GM18505 (cell line): ENCODE results near the gene DLG3.
"Not testable (repeated sequence)": the region's sequence is repeated elsewhere in the genome, so short reads cannot be mapped to it uniquely, and the experiment has no call there.

ENCODE experiments used
- ATAC-seq: cut with Tn5 transposase; IDR thresholded peaks from one replicate; pipeline ENCODE4 v1.9.1; 2021; ENCODE audit not compliant: unreplicated experiment
- POLR2A ChIP-seq: IDR thresholded peaks from 4 replicates; pipeline ENCODE4 v1.6.1; 2011; ENCODE audit warnings: borderline replicate concordance; ENCODE audit not compliant: insufficient read depth, insufficient read length; ENCODE audit errors: extremely low read depth

DLG3 gene

DNA sequence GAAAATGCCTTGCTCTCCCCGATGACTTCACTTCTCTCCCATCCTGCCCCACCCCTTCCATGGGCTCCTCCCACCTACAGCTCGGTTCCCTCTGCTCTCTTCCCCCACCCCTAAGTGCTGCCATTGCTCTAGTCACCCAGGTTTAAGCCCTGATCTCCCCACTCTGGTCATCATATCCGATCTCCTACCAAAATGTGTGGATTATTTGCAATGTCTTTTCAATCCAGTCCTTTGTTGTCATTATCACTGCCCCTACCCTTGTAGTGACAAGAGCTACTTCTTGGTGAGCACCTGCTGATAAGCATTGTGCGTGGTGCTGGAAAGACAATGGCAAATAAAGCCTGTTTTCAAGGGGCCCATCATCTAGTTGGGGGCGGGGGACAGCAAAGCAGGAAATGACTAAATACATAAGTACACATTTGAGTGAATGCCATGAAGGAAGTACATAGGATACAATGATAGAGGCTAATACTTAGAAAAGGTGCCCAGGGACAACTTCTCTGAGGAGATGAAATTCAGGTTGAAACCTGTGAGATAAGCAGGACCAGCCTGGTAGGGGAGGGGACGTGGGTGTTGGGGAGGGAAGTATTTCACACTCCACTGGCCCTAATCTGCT lies 63.8 kb downstream of the DLG3 start:
- peak; percentile 54 for ATAC-seq
- no peak for TF ChIP-seq POLR2A

- no peak for TF ChIP-seq POLR2A
- ATAC-seq: no peak
Observed at GRCh38 chrX:70509078-70509477, 64.4 kb downstream of the DLG3 start.

- ATAC-seq: not testable (repeated sequence)
Observed at GRCh38 chrX:70515270-70515669, 70.6 kb downstream of the DLG3 start.

DNA sequence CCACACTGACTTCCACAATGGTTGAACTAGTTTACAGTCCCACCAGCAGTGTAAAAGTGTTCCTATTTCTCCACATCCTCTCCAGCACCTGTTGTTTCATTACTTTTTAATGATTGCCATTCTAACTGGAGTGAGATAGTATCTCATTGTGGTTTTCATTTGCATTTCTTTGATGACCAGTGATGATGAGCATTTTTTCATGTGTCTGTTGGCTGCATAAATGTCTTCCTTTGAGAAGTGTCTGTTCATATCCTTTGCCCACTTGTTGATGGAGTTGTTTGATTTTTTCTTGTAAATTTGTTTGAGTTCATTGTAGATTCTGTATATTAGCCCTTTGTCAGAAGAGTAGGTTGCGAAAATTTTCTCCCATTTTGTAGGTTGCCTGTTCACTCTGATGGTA lies 71.1 kb downstream of the DLG3 start:
- not testable (repeated sequence) for ATAC-seq

DNA sequence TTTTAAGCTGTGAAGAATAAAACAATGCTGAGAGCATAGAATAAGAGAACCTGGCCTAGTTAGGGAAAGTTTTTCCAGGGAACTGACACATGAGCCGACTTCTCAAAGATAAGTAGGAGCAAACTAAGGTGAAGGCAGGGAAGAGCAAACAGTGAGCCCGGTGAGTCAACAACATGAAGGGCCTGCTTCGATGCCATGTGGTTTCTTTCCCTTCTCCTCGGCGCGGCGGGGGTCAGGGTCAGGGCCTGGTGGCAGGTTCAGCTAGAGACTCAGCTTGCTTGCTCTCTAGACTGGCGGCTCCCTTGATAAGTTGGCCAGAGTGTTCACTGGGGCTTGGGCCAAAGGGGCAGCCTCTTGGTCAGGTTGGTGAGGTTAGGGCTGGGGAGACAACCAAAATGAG lies 81.1 kb downstream of the DLG3 start:
- no peak for ATAC-seq

GRCh38 chrX:70527053-70527452 lies 82.4 kb downstream of the DLG3 start:
- ATAC-seq: no peak
- TF ChIP-seq POLR2A: no peak

More for the DNA sequence above, 81.1 kb downstream of the DLG3 start:
- no peak for TF ChIP-seq POLR2A

- TF ChIP-seq POLR2A: no peak
- ATAC-seq: no peak
Observed at GRCh38 chrX:70527610-70528345, 83.1 kb downstream of the DLG3 start.

GRCh38 chrX:70535198-70535597 lies 90.6 kb downstream of the DLG3 start:
- no peak for ATAC-seq
- TF ChIP-seq POLR2A: no peak

DNA sequence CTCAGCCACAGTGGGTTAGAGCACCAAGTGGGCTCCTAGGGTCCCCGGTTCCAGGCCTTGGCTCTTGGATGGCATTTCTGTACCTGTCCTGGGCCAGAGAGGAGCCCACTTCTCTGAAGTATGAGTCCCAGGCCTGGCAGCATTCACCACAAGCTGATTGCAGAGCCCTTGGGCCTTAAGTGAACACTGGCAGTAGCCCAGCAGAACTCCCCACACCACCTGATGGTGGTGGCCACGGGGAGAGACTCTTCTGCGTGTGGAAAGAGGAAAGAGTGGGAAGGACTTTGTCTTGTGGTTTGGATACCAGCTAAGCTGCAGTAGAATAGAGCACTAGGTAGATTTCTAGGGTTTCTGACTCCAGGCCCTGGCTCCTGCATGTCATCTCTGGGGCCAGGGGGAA lies 104.8 kb downstream of the DLG3 start:
- ATAC-seq: no peak
- TF ChIP-seq POLR2A: no peak

DNA sequence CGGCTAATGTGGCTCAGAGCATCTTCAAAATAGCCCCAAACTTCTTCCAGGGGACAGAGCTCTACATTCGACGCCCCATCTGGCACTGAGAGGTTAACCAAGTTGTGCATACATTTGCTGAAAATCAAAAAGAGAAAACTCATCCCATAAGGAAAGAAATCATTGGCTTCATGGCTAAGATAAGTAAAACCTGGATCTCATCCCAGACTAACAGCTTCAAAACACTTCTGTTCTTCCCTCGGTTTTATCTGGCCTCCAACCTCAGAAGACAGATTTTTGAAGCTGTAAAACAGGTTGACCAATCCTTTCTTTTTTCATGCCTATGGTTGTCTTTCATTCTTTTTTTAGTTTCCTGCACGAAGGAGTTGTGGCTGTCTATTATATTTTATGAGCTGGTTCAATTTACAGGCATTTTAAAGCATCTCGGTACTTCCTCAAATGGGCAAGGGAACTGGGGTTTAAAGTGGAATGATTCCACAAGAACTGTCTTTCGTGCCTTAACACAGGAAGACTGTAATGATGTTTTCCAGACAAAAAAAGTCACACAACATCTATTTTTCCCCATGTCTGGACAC lies 107.6 kb downstream of the DLG3 start:
- TF ChIP-seq POLR2A: no peak
- no peak for ATAC-seq

- TF ChIP-seq POLR2A: no peak
- ATAC-seq: peak; percentile 65
Observed at GRCh38 chrX:70553516-70553915, 108.9 kb downstream of the DLG3 start.

GRCh38 chrX:70554081-70554480 lies 109.4 kb downstream of the DLG3 start:
- ATAC-seq: no peak
- no peak for TF ChIP-seq POLR2A

DNA sequence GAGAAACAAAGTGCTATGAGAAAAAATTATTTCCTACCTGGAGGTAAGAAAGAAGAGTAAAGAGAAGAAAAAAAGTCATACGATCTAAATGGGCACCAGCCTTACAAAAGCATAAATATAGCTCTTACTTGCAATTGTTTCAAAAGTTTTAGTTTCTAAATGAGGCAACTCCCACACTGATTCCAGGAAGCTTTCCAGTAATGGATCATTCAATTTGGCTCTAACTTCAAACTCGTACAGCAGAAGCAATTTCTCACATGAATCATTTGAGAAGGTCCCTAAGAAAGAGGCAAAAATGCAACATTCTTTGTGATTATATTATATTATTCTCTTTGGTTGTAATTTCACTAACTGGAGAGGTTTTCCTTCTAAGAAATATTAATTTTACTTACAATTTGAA lies 109.9 kb downstream of the DLG3 start:
- no peak for TF ChIP-seq POLR2A
- no peak for ATAC-seq

- TF ChIP-seq POLR2A: no peak
- ATAC-seq: no peak
Observed at GRCh38 chrX:70554948-70555347, 110.3 kb downstream of the DLG3 start.
